Liver (tissue), 9 donors: Measurements from ENCODE around the gene OFD1. TPM values are rescaled to one million over a fixed set of nuclear protein-coding genes. Genes with fewer than 3 reads are reported as not detected.

Experiments
- DNase-seq: peaks from one replicate; pipeline ENCODE4 v3.0.0-alpha.2; 2017; ENCODE audit warnings: low spot score
- H3K27ac ChIP-seq, 2 donors: one replicate each; pipeline ENCODE4 v1.7.0; 2013; ENCODE audit warnings: inconsistent platforms in 2 of 2, low read length in 2 of 2, control low read depth in 1 of 2, low read depth in 1 of 2, mild to moderate bottlenecking in 1 of 2
- H3K27me3 ChIP-seq, 4 donors: one replicate each; pipeline versions ENCODE4 v1.6.1 to v1.7.0; 2013; ENCODE audit warnings: low read length in 3 of 4, inconsistent platforms in 1 of 4, mild to moderate bottlenecking in 1 of 4, moderate library complexity in 1 of 4; ENCODE audit not compliant: control insufficient read depth in 4 of 4, insufficient read depth in 4 of 4
- H3K36me3 ChIP-seq, 4 donors: one replicate each; pipeline versions ENCODE4 v1.6.1 to v1.7.0; 2013; ENCODE audit warnings: low read length in 3 of 4, mild to moderate bottlenecking in 3 of 4, low read depth in 1 of 4, moderate library complexity in 1 of 4; ENCODE audit not compliant: control insufficient read depth in 4 of 4, insufficient read depth in 3 of 4
- H3K4me1 ChIP-seq, 4 donors: one replicate each; pipeline versions ENCODE4 v1.6.1 to v1.7.0; 2013; ENCODE audit warnings: low read length in 3 of 4, mild to moderate bottlenecking in 3 of 4, moderate library complexity in 1 of 4; ENCODE audit not compliant: control insufficient read depth in 4 of 4, insufficient read depth in 4 of 4
- H3K4me3 ChIP-seq, 3 donors: one replicate each; pipeline versions ENCODE4 v1.6.1 to v1.7.0; 2013; ENCODE audit warnings: low read length in 3 of 3, control low read depth in 1 of 3, low read depth in 1 of 3, mild to moderate bottlenecking in 1 of 3
- H3K9ac ChIP-seq, 2 donors: one replicate each; pipeline ENCODE4 v1.7.0; 2013; ENCODE audit warnings: low read length in 2 of 2, mild to moderate bottlenecking in 2 of 2, moderate library complexity in 2 of 2, control low read depth in 1 of 2, low read depth in 1 of 2
- H3K9me3 ChIP-seq, 4 donors: one replicate each; pipeline versions ENCODE4 v1.6.1 to v1.7.0; 2013; ENCODE audit warnings: low read length in 3 of 4; ENCODE audit not compliant: control insufficient read depth in 4 of 4
- EGR1 ChIP-seq, 2 donors: IDR thresholded peaks; 2 replicates each; pipeline ENCODE4 v1.6.1; 2016 to 2018; ENCODE audit warnings: antibody characterized with exemption in 2 of 2, low read depth in 2 of 2
- FOXA1 ChIP-seq: IDR thresholded peaks from 2 replicates; pipeline ENCODE4 v1.6.1; 2016; ENCODE audit warnings: antibody characterized with exemption
- FOXA2 ChIP-seq: IDR thresholded peaks from 2 replicates; pipeline ENCODE4 v1.6.1; 2016; ENCODE audit warnings: antibody characterized with exemption
- GABPA ChIP-seq, 2 donors: IDR thresholded peaks in 1 of 2; conservative IDR thresholded peaks in 1 of 2; 2 replicates each; pipeline ENCODE4 v1.6.1; 2016; ENCODE audit warnings: antibody characterized with exemption in 2 of 2, mild to moderate bottlenecking in 1 of 2, moderate library complexity in 1 of 2
- HNF4G ChIP-seq: IDR thresholded peaks from 2 replicates; pipeline ENCODE4 v1.6.1; 2016; ENCODE audit warnings: antibody characterized with exemption
- JUND ChIP-seq, 2 donors: IDR thresholded peaks; 2 replicates each; pipeline ENCODE4 v1.6.1; 2016; ENCODE audit warnings: antibody characterized with exemption in 2 of 2
- NR2F2 ChIP-seq: IDR thresholded peaks from 2 replicates; pipeline ENCODE4 v1.6.1; 2016; ENCODE audit warnings: antibody characterized with exemption
- RAD21 ChIP-seq, 2 donors: IDR thresholded peaks; 2 replicates each; pipeline ENCODE4 v1.6.1; 2016; ENCODE audit warnings: antibody characterized with exemption in 2 of 2, mild to moderate bottlenecking in 2 of 2
- REST ChIP-seq: IDR thresholded peaks from 2 replicates; pipeline ENCODE4 v1.6.1; 2016; ENCODE audit warnings: antibody characterized with exemption, mild to moderate bottlenecking
- RXRA ChIP-seq, 2 donors: IDR thresholded peaks; 2 replicates each; pipeline ENCODE4 v1.6.1; 2017 to 2018; ENCODE audit warnings: antibody characterized with exemption in 2 of 2, mild to moderate bottlenecking in 1 of 2
- SP1 ChIP-seq: IDR thresholded peaks from 2 replicates; pipeline ENCODE4 v1.6.1; 2018; ENCODE audit warnings: antibody characterized with exemption, mild to moderate bottlenecking
- TAF1 ChIP-seq: conservative IDR thresholded peaks from 2 replicates; pipeline ENCODE4 v1.6.1; 2016; ENCODE audit warnings: antibody characterized with exemption, mild to moderate bottlenecking
- YY1 ChIP-seq: IDR thresholded peaks from 2 replicates; pipeline ENCODE4 v1.6.1; 2016; ENCODE audit warnings: antibody characterized with exemption, mild to moderate bottlenecking
- ZBTB33 ChIP-seq: IDR thresholded peaks from 2 replicates; pipeline ENCODE4 v1.6.1; 2016; ENCODE audit warnings: antibody characterized with exemption
- WGBS: extraction: QIAGEN DNeasy Blood & Tissue Kit; methylation state at CpG from one replicate; pipeline ENCODE4 v1.1.7; 2013; 5-methylcytosine and 5-hydroxymethylcytosine counted together
- polyA plus RNA-seq, 2 donors: library from polyadenylated mRNA; stranded (reverse) in 1 of 2; unstranded in 1 of 2; fragments of 200-250 nt in 1 of 2; fragments of >200 nt in 1 of 2; fragmentation: Nextera tagmentation in 1 of 2; extraction: Ambion mirVana in 1 of 2; gene quantifications; one replicate each; pipeline versions ENCODE4 v1.2.1 to v1.2.3, GENCODE V29; 2013 to 2015
- total RNA-seq, 2 donors: library from RNA; depleted of rRNA; stranded (reverse); fragments of >200 nt; gene quantifications; one replicate each; pipeline ENCODE4 v1.2.3, GENCODE V29; 2014
- TF ChIP-seq, protein P1 (sequence below): IDR thresholded peaks from 2 replicates; pipeline ENCODE4 v1.6.1; 2016; ENCODE audit warnings: antibody characterized with exemption
- TF ChIP-seq, protein P2 (sequence below): fragments of 150-350 bp; IDR thresholded peaks from 2 replicates; pipeline ENCODE4 v1.5.1; 2017; ENCODE audit warnings: improper control_type of control experiment, low read depth, low read length; ENCODE audit not compliant: missing input control
- TF ChIP-seq, protein P3 (sequence below): IDR thresholded peaks from 2 replicates; pipeline ENCODE4 v1.6.1; 2016; ENCODE audit warnings: antibody characterized with exemption
- donor health status: healthy.
- donor health status: healthy.
- donor health status: healthy.
- donor health status: healthy.
- donor health status: healthy.

Gene OFD1
- total and polyA plus RNA-seq, 4 donors, result 2.9 to 15.7 (median 9.6) TPM

- DNase-seq, result no peak
- WGBS, result 79% methylated on average over 6 of the region's 6 CpGs
- H3K4me3 ChIP-seq, result no peak overlapping the region
- no peak overlapping the region for H3K27ac ChIP-seq
- peaks cover 0 to 3% (median 0%) of the 10 kb centered on the region in 4 donors for H3K27me3 ChIP-seq
- H3K9ac ChIP-seq, result no peak overlapping the region
- H3K4me1 ChIP-seq, result no peaks in the 10 kb centered on the region
- TF ChIP-seq, protein P1, sequence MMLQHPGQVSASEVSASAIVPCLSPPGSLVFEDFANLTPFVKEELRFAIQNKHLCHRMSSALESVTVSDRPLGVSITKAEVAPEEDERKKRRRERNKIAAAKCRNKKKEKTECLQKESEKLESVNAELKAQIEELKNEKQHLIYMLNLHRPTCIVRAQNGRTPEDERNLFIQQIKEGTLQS, result no peak
- TF ChIP-seq RXRA (IDR thresholded peaks at IDR 0.05) (no peak), SP1 (no peak), GABPA (IDR thresholded peaks at IDR 0.05 in 1 of 2, conservative IDR thresholded peaks at IDR 0.05 in 1 of 2) (no peak), EGR1 (IDR thresholded peaks at IDR 0.05; ENCODE audit: low read depth in 2 of 2) (no peak), FOXA1 (no peak), RAD21 (IDR thresholded peaks at IDR 0.05) (no peak), TAF1 (no peak), HNF4G (no peak), ZBTB33 (no peak), NR2F2 (no peak), FOXA2 (no peak), JUND (IDR thresholded peaks at IDR 0.05) (no peak), YY1 (no peak)
- TF ChIP-seq, protein P2, sequence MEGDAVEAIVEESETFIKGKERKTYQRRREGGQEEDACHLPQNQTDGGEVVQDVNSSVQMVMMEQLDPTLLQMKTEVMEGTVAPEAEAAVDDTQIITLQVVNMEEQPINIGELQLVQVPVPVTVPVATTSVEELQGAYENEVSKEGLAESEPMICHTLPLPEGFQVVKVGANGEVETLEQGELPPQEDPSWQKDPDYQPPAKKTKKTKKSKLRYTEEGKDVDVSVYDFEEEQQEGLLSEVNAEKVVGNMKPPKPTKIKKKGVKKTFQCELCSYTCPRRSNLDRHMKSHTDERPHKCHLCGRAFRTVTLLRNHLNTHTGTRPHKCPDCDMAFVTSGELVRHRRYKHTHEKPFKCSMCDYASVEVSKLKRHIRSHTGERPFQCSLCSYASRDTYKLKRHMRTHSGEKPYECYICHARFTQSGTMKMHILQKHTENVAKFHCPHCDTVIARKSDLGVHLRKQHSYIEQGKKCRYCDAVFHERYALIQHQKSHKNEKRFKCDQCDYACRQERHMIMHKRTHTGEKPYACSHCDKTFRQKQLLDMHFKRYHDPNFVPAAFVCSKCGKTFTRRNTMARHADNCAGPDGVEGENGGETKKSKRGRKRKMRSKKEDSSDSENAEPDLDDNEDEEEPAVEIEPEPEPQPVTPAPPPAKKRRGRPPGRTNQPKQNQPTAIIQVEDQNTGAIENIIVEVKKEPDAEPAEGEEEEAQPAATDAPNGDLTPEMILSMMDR, result no peak
- TF ChIP-seq, protein P3, sequence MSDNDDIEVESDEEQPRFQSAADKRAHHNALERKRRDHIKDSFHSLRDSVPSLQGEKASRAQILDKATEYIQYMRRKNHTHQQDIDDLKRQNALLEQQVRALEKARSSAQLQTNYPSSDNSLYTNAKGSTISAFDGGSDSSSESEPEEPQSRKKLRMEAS, result no peak
- no peaks in the 10 kb centered on the region for H3K9me3 ChIP-seq
- H3K36me3 ChIP-seq, result no peaks in the 10 kb centered on the region
Observed at GRCh38 chrX:13790206-13791131, 55.9 kb downstream of the OFD1 start.

DNA sequence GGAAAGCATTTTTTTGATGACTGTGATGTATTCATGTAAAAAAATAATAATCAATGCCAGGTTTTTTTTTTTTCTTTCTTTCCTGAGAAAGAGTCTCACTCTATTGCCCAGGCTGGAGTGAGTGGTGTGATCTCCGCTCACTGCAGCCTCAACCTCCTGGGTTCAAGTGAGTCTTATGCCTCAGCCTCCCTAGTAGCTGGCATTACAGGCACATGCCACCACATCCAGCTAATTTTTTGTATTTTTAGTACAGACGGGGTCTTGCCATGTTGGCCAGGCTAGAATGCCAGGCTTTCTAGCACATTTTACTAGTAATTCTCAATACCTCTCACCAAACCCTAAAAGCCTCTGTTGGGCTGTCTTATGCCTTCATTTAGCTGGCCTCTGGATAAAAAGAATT lies 56.6 kb downstream of the OFD1 start:
- H3K9ac ChIP-seq, result no peak overlapping the region
- no peaks in the 10 kb centered on the region for H3K9me3 ChIP-seq
- H3K4me3 ChIP-seq, result no peak overlapping the region
- no peak for DNase-seq
- no peak overlapping the region for H3K27ac ChIP-seq
- 92% methylated on average over 2 of the region's 2 CpGs for WGBS
- no peaks in the 10 kb centered on the region for H3K36me3 ChIP-seq
- H3K27me3 ChIP-seq, result peaks cover 0 to 3% (median 0%) of the 10 kb centered on the region in 4 donors
- no peaks in the 10 kb centered on the region for H3K4me1 ChIP-seq
- TF ChIP-seq NR2F2 (no peak), RAD21 (IDR thresholded peaks at IDR 0.05) (no peak), REST (no peak), JUND (IDR thresholded peaks at IDR 0.05) (no peak), GABPA (IDR thresholded peaks at IDR 0.05 in 1 of 2, conservative IDR thresholded peaks at IDR 0.05 in 1 of 2) (no peak), ZBTB33 (no peak), TAF1 (no peak), FOXA1 (no peak)
- TF ChIP-seq, protein P1, result no peak
- TF ChIP-seq, protein P2, result no peak
